HG03025 (cell line): ENCODE measurements around the gene PEX5L.
A peak's percentile ranks its signal among the peaks of the same experiment; 100 is the strongest.

Experiments used
- ATAC-seq: cut with Tn5 transposase; IDR thresholded peaks from one replicate; pipeline ENCODE4 v1.9.1; 2021; ENCODE audit warnings: mild to moderate bottlenecking, moderate library complexity; ENCODE audit not compliant: unreplicated experiment, low FRiP score

PEX5L gene

DNA sequence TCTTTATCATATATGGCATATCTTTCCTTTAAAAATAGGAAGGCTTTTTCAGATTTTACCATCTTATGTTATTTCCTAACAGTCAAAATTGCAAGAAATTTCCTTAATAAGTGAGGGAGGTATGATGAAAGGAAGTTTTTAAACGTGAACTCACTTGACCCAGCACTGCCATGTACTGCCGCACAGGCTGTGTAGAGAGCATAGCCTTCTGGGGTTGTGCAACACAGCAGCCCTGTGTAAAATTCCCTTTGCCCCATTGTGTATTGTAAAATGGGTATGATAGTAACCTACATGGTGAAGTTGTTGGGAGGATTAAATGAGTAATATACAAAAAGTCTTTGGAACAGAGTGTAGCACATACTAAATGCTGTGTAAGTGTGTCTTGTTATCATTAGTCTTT is 78.6 kb downstream of the PEX5L start:
- no peak for ATAC-seq

DNA sequence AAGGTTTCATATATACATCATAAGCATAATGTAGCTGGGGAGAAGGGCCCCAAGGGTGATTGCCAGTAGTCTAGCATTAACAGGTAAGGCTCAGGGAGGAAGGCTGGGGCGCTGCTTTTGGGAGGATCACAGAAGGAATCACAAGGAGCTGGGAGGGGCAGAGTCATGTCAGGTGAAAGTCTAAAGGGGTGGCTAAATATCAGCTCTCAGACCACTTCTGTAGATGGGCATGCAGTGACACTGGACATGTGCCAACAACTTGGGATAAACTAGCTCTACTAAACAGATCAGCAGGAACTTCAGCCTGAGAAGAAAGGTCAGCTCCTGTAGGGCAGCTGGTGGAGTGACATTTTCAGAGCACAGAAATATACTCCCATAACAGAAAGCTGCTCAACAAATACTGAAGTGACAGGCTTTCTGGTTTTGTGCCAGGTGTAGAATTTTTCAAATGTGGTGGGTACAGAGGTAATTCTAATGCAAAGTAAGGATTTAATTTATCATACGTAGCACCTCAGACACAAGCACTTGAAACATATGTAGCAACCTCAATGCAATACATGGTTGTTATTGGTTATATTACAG is 79.4 kb downstream of the PEX5L start:
- no peak for ATAC-seq

DNA sequence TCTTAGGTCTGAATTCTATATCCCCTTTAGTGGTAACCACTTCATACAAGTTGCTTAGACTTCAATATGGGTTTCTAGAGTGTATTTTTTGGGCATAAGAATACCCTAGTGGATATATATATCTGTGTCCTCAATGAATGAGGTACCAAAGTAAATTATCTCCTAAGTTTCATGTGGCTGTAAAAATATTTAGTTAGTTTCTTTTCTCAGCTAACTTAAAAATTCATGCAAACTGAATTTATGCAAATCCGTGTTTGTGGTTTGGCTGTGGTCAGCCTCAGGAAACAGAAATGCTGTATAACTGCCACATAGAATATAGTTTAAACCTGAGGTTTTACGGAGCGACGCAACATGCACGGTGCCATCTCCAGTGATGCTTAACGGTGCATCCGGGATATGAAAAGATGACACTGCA is 80.3 kb downstream of the PEX5L start:
- ATAC-seq: peak; percentile 97

GRCh38 chr3:179955809-179956208 is 80.9 kb downstream of the PEX5L start:
- no peak for ATAC-seq

- ATAC-seq: no peak
These were observed 81.5 kb downstream of the PEX5L start for GRCh38 chr3:179955286-179955685.

DNA sequence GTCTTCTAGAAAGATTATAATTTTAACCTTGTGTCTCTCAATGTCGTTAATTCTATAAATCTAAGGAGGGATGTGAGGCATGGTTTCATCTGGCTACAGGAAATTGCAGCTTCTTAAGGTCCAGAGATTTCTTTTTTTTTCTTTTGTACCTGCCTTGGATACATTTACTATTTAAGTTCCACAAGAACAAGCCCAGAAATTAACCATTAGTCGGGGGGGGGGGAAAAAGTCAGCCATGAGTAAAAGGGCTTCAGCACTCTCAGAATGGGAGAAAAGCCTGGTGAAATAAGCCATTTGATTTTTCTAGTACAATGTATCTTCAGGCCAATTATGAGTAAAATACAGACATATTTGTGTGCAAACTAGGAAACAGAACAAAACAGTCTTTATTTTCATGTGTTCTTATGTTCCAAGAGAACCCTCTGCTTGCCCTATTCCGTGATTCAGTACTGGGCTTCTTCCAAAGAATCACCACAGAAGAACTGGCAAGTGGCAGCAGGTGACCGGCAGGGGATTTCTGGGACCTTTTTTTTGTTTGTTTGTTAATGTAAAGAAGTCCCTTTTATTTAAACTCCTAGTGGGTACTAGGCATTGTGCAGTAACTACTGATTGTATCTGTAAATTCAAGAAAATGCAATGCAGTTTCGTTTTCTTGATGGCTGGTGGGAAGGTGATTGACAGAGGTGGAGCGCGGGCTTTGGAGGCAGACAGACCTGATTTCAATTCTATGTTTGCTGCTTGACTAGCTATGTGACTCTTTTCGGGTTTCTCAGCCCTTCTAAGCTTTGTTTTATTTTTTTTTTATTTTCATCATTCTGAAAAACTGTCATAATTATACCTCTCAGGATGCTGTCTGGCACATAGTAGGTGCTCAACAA is 82.5 kb downstream of the PEX5L start:
- no peak for ATAC-seq

DNA sequence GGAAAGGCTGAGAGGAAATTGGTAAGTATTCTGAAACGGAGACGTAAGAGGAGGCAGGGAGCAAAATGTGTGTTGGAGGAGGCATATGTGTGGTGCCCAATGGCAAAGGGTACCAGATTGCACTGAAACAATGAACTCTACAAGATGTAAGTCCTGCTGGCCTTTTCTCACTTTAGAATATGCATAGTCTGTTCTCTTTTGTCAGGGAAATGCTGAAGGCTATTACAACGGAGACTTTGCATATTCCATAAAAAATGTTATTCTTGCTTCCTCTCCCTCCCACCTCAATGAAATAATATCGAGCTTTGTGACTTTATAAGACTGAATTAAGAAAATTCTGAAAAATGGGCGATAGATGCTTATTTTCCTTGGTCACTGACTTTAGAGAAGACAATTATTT is 85.9 kb downstream of the PEX5L start:
- no peak for ATAC-seq

DNA sequence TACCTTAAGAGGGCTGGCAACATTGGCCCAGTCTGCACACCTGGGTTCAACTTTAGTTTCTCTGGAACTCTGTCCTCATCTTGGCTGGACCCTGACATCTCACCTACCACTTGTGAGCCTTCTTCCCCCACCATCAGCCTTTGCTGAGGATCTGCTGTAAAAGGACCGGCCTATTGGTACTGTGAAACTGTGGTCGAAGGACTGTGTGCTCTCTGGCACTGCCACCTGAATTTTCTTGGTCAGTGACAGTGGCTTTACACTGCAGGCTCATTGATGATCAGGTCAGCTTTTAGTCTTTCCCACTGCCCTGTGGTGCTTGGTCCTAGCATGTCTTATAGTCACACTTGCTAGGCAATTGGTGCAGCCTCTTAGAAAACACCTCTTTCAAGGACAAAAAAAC is 86.9 kb downstream of the PEX5L start:
- peak; percentile 7 for ATAC-seq

DNA sequence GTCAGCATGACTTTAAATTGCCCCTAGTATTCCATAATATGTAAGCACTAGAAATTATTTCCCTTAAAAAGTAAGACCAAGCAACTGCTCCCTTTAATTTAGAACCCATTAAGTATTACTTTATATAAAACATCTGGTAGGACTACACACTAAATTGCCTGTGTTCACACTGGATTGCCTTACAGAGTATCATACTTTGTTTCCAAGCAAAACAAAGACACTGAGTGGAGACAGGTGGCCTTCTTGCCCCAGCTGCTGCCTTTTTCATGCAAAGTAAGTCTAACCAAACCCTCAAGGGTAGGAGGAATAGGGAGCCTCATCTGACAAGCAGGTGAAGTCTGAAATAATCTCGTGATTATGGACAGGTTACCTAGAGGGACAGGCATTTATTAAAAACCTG is 87.3 kb downstream of the PEX5L start:
- ATAC-seq: peak; percentile 88

GRCh38 chr3:179948740-179949139 is 88.0 kb downstream of the PEX5L start:
- ATAC-seq: no peak

DNA sequence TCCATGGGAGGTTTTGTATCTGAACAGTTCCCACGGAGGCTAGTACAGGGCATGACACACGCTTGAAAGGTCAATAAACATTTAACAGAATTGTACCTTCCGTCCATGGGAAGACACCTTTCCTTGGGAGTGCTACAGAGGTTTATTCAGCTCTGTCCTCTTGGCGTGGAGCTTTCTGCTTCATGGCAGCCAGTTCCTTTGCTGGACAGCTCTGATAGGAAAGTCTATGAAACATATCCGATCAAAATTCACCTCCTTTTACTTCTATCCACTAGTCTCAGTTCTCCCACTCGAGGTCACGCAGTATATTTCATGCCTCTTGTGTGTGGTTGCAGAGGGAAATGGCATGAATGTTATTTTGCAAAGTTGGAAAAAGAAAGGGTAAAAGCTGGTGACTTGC is 91.2 kb downstream of the PEX5L start:
- ATAC-seq: no peak

DNA sequence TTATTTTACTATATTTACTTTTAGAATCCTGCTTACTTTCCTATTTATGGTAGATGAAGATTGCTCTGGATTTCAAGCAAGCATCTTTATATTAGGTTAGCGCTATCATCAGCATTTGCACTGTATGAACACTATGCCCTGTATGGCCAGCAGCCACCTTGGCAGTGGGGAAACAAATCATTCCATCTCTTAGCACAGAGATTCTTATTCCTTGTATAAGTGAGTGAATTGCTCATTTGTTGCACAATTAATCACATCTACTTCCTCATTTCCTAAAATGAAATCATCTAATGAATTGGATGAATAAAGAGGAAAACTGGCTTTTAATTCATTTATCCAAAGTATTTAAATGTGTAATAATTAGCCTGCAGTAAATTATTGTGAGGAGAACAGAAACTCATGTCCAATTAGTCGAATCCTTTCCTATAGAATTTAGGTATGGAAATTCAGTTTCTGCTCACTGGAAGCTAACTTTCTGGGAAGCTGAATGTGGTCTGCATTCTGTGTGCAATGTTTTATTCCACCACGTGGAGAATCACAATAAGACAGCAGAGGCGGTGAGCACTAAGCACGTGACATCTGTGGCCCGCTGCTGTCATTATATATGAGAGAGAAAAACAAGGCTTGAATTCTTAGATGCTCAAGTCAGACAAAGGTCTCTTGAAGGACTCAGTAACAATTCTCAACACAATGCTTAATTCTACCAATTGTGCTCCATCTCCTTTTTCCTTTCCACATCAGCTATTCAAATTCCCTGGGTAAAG is 93.4 kb downstream of the PEX5L start:
- no peak for ATAC-seq

GRCh38 chr3:179942553-179943075 is 94.1 kb downstream of the PEX5L start:
- ATAC-seq: no peak

GRCh38 chr3:179935710-179936109 is 101.0 kb downstream of the PEX5L start:
- ATAC-seq: no peak

- ATAC-seq: no peak
These were observed 102.8 kb downstream of the PEX5L start for GRCh38 chr3:179933914-179934313.

DNA sequence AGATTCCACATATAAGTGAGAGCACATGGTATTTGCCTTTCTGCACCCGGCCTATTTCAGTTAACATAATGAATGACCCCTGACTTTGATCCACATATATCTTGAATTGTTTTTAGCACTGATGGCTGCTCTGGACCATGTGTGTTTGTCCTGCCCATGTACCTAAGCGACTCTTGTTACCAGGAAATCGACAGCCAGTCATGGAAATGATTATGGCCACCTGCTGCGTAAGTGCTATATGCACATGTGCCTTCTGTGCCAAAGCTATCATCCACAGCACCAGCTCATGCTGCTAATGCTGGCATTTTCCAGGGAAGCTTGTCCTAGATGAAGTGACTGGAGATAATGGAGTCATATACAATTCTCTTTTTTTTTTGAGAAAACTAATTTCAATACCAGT is 103.7 kb downstream of the PEX5L start:
- ATAC-seq: no peak

GRCh38 chr3:179932674-179933073 is 104.1 kb downstream of the PEX5L start:
- ATAC-seq: no peak

- ATAC-seq: peak; percentile 61
These were observed 107.6 kb downstream of the PEX5L start for GRCh38 chr3:179929091-179929529.

- ATAC-seq: no peak
These were observed 109.5 kb downstream of the PEX5L start for GRCh38 chr3:179927191-179927590.

- ATAC-seq: no peak
These were observed 114.8 kb downstream of the PEX5L start for GRCh38 chr3:179921951-179922350.

DNA sequence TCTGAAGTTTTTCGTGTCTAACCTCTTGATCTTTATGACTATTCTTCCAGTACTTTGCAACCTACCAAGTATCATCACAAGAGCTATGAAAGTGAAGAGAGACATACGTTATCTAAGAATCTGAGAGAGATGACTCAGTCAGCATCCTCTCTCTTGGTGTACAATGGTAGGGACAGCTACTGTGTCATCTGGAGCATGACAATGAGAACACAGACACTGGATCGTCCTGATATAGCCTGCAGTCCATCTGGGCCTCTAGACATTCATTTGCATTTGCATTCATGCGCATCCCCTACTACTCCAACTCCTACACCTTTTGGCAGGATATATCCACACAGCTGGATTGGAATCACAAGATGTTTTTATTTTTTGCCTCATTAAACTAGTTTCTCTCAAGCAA is 115.2 kb downstream of the PEX5L start:
- ATAC-seq: peak; percentile 94
